ENCODE data around the gene ZNF710.

Gene ZNF710

DNA sequence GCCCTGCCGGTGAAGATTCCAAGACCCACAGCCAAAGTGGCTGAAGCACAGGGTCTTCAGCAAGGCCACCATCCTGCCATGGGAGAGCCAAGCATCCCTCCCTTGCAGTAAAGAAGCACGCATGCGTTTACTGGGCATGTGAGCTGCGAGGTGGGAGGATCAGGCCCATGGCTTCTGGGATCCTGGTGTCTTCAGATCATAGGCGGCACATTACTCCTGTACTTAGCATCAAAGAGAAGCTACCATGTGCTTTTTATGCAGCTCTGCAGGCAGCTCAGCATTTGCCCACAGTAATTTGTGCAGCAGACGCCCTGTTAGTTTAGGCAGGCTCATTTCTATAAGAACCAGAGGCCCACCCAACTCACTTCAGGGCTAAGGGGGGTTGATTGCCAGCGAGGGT, 55.4 kb downstream of the ZNF710 start:
- Mint-ChIP-seq H3K9me3 (no peaks in the 10 kb centered on the region), H3K27me3 (no peaks in the 10 kb centered on the region), H3K4me3 (no peak overlapping the region), H3K36me3 (ENCODE audit: low read depth) (peaks cover 56% of the 10 kb centered on the region), H3K4me1 (ENCODE audit: low read depth) (peaks cover 83% of the 10 kb centered on the region), H3K27ac (peak overlapping the region; percentile 93)
- intact Hi-C loops (cut with micrococcal nuclease), result no loop called here

DNA sequence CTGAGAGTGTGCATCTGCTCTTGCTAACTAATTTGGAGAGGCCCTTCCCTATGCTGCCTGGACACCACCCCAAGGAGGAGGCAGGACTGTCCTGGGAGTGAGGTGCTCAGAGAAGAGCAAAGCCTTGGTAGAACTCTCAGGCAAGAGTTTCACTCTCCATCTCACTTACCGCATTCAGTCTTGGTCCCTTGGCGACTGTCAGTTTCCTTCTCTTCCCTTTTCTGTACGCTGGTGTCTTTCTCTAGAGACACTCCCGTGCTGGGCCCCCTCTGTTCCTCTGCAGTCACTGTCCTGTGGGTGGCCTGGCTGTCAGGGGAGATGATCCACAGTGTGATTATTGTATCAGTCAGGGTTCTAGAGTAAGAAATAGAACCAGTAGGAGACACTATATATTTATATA, 57.2 kb downstream of the ZNF710 start:
- intact Hi-C loops (cut with micrococcal nuclease), result loop anchor here (2.0 kb wide), 1 partner anchor 24 kb away; no protein-coding TSS in a partner anchor
- Mint-ChIP-seq H3K27ac (peak overlapping the region; percentile 93), H3K27me3 (no peaks in the 10 kb centered on the region)

DNA sequence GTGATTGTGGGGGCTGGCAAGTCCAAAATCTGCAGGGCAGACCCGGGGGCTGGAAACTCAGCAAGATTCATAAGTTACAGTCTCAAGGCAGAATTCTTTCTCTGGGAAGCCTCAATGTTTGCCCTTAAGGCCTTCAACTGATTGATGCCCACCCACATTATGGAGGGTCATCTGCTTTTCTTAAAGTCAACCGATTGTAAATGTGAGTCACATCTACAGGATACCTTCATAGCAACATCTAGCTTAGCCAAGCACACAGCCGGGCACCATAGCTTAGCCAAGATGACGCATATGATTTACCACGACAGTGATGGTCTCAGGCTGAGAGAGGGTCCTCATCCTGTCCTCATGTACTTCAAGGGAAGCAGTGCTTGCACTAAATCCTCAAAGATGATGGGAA, 57.7 kb downstream of the ZNF710 start:
- Mint-ChIP-seq H3K27me3 (no peaks in the 10 kb centered on the region), H3K36me3 (ENCODE audit: low read depth) (peaks cover 47% of the 10 kb centered on the region), H3K4me3 (peak overlapping the region; percentile 28), H3K27ac (peak overlapping the region; percentile 93), H3K9me3 (no peaks in the 10 kb centered on the region), H3K4me1 (ENCODE audit: low read depth) (peaks cover 85% of the 10 kb centered on the region)
- intact Hi-C loops (cut with micrococcal nuclease), result loop anchor here (2.0 kb wide), 1 partner anchor 24 kb away; no protein-coding TSS in a partner anchor

More for the DNA sequence above, 57.2 kb downstream of the ZNF710 start:
- peaks cover 51% of the 10 kb centered on the region for H3K36me3 Mint-ChIP-seq (ENCODE audit: low read depth)
- H3K9me3 Mint-ChIP-seq, result no peaks in the 10 kb centered on the region
- H3K4me1 Mint-ChIP-seq (ENCODE audit: low read depth), result peaks cover 85% of the 10 kb centered on the region
- H3K4me3 Mint-ChIP-seq, result peak overlapping the region; percentile 55

DNA sequence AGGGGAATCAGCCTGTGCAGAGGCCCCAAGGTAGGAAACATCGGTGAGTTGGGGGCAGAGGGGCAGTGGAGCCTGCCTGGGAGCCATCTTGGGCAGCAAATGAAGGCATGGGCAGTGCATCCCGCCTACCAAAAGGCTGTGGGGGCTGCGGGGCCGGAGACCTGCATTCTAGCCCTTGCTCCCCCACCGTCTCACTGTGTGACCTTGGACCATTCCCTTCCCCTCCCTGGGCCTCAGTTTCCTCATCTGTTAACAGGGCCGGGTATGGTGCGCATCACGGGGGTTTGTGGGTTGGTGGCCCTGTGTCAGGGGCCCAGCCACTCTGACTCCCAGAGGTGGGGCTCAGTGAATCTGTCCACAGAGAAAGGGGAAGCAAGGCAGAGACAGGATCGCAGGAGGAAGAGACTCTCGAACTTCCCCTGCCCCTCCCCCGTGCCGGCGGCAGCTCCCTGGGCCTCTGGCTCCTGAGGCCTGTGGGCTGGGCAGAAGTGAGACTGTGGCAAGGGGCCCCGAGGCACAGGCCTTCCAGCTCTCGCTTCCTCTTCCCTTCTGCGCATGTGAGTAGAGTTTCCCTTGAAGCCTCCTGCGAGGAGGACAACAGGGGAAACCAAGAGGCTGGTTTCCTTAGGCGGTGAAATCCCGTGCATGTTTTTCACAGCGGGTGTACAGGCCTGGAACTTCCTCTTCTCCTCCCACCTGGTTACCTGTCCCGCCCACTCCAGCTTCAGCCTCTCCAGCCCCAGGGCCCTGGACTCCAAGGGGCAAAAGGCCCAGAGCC, 58.3 kb downstream of the ZNF710 start:
- intact Hi-C loops (cut with micrococcal nuclease), result loop anchor here (2.0 kb wide), 1 partner anchor 25 kb away; no protein-coding TSS in a partner anchor

DNA sequence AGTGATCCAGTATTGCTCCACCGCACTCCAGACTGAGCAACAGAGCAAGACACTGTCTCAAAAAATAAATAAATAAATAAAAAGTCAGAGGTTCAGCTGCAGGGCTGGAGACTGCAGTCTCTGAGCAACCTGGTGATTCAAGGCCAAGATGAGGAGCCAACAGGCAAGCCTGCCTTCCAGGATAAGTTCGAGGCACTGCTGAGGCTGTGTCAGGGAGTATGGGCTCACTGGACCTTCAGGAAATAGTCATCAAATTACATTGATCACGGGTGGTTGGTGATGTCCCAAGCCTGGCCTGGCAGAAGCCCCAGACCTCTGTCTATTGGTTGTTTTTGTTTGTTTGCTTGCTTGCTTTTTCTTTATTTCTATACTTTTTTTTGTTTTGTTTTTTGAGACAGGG, 59.7 kb downstream of the ZNF710 start:
- Mint-ChIP-seq H3K36me3 (ENCODE audit: low read depth) (peaks cover 39% of the 10 kb centered on the region), H3K4me3 (no peak overlapping the region), H3K4me1 (ENCODE audit: low read depth) (peaks cover 86% of the 10 kb centered on the region), H3K27ac (peak overlapping the region; percentile 93), H3K9me3 (no peaks in the 10 kb centered on the region), H3K27me3 (no peaks in the 10 kb centered on the region)
- intact Hi-C loops (cut with micrococcal nuclease), result no loop called here

More for the DNA sequence above, 58.3 kb downstream of the ZNF710 start:
- H3K9me3 Mint-ChIP-seq, result no peaks in the 10 kb centered on the region
- peaks cover 85% of the 10 kb centered on the region for H3K4me1 Mint-ChIP-seq (ENCODE audit: low read depth)
- H3K4me3 Mint-ChIP-seq, result peak overlapping the region; percentile 28
- no peaks in the 10 kb centered on the region for H3K27me3 Mint-ChIP-seq
- H3K27ac Mint-ChIP-seq, result peak overlapping the region; percentile 93
- peaks cover 41% of the 10 kb centered on the region for H3K36me3 Mint-ChIP-seq (ENCODE audit: low read depth)

DNA sequence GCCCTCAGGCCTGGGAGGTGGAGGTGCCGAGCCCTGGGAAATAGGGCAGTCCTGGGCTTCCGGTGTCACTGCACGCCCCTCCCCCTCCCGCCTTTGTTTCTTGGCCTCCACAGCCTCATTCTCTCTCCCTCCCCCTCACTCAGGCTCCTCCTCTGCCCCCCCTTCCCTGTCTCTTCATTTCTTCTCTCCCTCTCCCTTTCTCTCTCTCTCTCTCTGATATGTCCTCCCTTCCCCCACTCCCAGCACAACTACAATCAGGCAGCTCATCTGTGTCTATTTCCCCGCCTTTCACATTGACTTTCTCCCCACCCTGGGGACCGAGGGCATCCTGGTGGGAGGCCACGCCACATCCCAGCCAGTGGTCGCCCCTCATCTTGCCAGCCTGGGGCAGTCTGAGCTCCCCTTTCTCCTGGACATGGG, 60.9 kb downstream of the ZNF710 start:
- Mint-ChIP-seq H3K36me3 (ENCODE audit: low read depth) (peaks cover 35% of the 10 kb centered on the region), H3K4me1 (ENCODE audit: low read depth) (peaks cover 91% of the 10 kb centered on the region), H3K27me3 (no peaks in the 10 kb centered on the region), H3K9me3 (no peaks in the 10 kb centered on the region), H3K4me3 (no peak overlapping the region), H3K27ac (peak overlapping the region; percentile 93)
- intact Hi-C loops (cut with micrococcal nuclease), result no loop called here

DNA sequence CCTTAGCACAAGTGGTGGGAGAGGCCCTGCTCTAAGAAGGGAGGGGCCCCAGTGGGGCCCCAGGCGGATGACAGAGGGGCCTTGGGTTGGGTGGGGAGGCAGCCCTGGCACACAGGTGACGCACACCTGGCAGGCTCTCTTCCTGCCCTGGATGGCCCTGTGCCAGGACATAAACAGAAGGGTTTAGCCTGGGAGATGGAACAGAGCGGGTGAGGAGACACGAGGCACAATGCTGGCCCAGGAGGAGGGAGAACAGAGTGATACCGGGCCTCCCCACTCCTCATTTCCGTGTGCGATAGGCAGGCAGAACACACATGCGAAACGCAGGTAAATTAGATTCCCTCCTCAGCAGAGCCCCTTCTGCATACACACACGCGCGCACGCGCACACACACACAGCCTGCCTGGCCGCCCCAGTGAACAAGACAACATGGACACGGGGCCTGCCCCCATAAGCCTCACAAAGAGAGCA, 61.4 kb downstream of the ZNF710 start:
- Mint-ChIP-seq H3K27ac (peak overlapping the region; percentile 93), H3K4me3 (no peak overlapping the region), H3K4me1 (ENCODE audit: low read depth) (peaks cover 91% of the 10 kb centered on the region), H3K36me3 (ENCODE audit: low read depth) (peaks cover 36% of the 10 kb centered on the region), H3K9me3 (no peaks in the 10 kb centered on the region), H3K27me3 (no peaks in the 10 kb centered on the region)
- intact Hi-C loops (cut with micrococcal nuclease), result no loop called here

DNA sequence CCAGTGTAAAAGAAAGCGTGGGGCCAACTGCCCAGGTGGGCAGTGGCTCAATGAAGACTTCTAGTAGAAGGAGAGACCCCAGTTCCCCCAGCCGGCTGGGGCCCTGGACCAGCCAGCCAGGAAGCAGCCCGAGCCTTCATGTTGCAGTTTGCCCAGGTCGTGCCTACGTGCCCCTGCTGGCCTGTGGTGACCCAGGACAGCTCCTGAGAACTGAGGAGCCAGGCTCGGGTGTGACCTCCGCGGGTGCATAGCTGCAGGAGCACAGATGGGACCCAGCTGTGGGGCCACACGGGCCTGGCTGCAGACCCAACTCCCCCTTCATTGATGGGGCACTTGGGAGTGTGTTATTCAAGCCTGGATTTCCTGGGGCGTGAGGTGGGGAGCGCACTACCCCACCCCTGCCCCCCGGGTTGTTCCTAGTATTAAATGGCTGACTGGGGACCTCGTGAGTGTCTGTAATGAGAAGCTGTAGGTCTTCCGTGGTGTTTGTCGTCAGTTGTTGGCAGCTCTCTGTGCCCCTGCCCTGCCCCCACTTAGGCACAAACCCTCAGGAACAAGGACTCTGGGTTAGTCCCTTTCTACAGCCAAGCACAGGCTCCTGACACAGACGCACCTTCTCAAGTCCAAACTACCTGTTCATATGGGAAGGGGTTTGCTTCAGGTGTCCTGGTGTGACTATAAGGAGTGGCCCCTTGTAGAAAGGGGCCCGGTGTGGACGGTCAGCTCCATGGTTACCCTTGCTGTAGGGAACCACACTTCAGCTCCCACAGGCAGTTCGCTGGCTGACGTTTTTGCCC, 62.0 kb downstream of the ZNF710 start:
- intact Hi-C loops (cut with micrococcal nuclease), result no loop called here
- Mint-ChIP-seq H3K27me3 (no peaks in the 10 kb centered on the region), H3K36me3 (ENCODE audit: low read depth) (peaks cover 43% of the 10 kb centered on the region), H3K27ac (peak overlapping the region; percentile 93), H3K4me1 (ENCODE audit: low read depth) (peaks cover 87% of the 10 kb centered on the region), H3K9me3 (no peaks in the 10 kb centered on the region), H3K4me3 (peak overlapping the region; percentile 34)

DNA sequence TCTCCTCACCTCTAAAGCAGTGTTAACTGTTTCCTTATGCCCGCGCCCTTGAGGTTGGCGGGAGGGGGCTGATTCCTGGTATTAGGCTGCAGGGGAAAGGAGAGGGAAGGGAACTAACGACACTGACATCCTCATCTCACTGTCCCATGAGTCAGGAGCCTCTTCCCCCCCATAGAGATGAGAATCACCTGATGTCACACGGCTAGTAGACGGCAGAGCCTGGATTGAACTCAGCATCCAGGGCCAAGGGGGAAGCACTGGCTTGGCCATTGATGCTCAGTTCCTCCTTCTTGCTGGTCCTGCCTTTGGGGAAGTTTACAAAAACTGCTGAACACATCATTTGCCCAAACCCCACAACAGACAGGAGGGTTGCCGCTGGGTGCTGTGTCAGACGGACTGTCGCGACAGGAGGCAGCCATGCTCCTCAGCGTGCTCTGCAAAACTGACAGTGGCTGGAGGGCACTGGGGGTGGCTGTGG, 62.7 kb downstream of the ZNF710 start:
- H3K4me1 Mint-ChIP-seq (ENCODE audit: low read depth), result peaks cover 86% of the 10 kb centered on the region

DNA sequence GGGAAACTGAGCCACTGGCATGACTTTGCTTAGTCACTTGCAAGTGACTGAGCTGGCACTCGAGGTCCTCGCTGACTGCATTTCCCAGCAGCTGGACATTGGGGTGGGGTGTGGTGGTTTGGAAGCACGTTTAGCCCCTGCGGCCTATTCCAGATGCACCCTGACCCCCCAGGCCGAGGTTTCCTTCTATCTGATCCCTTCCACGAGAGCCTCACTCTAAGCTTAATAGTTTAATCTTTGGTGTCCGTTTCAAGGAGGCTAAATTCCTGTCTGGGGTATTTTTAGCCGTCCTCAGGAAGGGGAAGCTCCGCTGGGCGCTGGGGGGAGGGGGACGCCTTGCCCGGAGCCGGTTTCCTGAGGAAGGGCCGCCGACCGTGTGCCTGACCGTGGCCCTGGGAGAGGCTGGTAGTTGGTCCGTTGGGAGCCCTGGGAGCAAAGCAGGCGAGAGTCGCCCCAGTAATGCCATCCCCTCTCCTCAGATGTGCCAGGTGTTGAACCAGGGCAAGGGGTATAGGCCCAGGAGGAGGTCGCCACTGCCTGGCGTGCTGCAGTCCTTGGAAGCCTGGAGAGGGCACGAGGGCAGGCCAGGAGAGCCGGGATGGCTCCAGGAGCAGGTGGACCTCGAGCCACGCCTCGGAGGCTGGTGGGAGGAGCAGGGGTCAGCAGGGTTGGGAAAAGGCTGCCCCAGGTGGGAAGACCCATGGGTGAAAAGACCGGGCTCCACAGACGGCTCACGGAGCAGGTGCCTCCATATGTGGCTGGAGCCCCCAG, 64.0 kb downstream of the ZNF710 start:
- peaks cover 86% of the 10 kb centered on the region for H3K4me1 Mint-ChIP-seq (ENCODE audit: low read depth)

More for the DNA sequence above, 62.7 kb downstream of the ZNF710 start:
- H3K4me3 Mint-ChIP-seq, result peak overlapping the region; percentile 34
- no peaks in the 10 kb centered on the region for H3K27me3 Mint-ChIP-seq
- H3K27ac Mint-ChIP-seq, result peak overlapping the region; percentile 93
- H3K9me3 Mint-ChIP-seq, result no peaks in the 10 kb centered on the region
- H3K36me3 Mint-ChIP-seq (ENCODE audit: low read depth), result peaks cover 49% of the 10 kb centered on the region
- intact Hi-C loops (cut with micrococcal nuclease), result no loop called here

DNA sequence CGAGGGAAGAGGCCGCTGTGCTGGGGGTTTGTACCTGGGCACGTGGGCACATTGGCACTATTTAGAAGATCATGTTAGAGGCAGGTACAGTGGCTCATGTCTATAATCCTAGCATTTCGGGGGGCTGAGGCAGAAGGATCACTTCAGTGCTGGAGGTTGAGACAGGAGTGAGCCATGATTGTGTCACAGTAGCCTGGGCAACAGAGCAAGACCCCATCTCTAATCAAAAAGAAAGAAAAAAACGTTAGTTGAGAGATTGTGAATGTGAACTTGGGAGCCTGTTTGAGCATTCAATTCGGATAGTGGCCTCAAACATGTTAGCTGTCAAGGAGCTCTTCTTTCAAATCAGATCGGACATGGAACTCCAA, 64.5 kb downstream of the ZNF710 start:
- Mint-ChIP-seq H3K36me3 (ENCODE audit: low read depth) (peaks cover 66% of the 10 kb centered on the region), H3K4me3 (peak overlapping the region; percentile 60), H3K4me1 (ENCODE audit: low read depth) (peaks cover 88% of the 10 kb centered on the region), H3K9me3 (no peaks in the 10 kb centered on the region), H3K27me3 (no peaks in the 10 kb centered on the region), H3K27ac (peak overlapping the region; percentile 93)
- intact Hi-C loops (cut with micrococcal nuclease), result no loop called here

More for the DNA sequence above, 64.0 kb downstream of the ZNF710 start:
- H3K36me3 Mint-ChIP-seq (ENCODE audit: low read depth), result peaks cover 62% of the 10 kb centered on the region
- H3K27ac Mint-ChIP-seq, result peak overlapping the region; percentile 93
- H3K27me3 Mint-ChIP-seq, result no peaks in the 10 kb centered on the region
- H3K9me3 Mint-ChIP-seq, result no peaks in the 10 kb centered on the region
- peak overlapping the region; percentile 60 for H3K4me3 Mint-ChIP-seq
- intact Hi-C loops (cut with micrococcal nuclease), result no loop called here

DNA sequence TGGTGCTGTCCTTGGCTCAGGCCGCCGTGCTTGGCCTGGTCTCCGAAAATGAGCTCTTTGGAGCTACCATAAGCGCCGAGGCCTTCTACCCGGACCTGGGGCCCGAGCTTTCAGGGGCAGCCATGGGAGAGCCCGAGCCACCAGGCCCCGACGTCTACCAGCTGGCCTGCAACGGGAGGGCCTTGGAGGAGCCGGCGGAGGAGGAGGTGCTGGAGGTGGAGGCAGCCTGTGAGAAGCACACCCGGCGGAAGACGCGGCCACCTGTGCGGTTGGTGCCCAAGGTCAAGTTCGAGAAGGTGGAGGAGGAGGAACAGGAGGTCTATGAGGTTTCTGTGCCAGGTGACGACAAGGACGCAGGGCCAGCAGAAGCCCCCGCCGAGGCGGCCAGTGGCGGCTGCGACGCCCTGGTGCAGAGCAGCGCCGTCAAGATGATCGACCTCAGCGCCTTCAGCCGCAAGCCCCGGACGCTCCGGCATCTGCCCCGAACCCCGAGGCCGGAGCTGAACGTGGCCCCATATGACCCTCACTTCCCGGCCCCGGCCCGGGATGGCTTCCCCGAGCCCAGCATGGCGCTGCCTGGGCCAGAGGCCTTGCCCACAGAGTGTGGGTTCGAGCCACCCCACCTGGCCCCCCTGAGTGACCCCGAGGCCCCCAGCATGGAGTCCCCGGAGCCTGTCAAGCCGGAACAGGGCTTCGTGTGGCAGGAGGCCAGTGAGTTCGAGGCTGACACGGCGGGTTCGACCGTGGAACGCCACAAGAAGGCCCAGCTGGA, 66.2 kb downstream of the ZNF710 start:
- Mint-ChIP-seq H3K27ac (peak overlapping the region; percentile 80), H3K4me1 (ENCODE audit: low read depth) (peaks cover 78% of the 10 kb centered on the region), H3K27me3 (no peaks in the 10 kb centered on the region), H3K4me3 (no peak overlapping the region), H3K36me3 (ENCODE audit: low read depth) (peaks cover 65% of the 10 kb centered on the region), H3K9me3 (no peaks in the 10 kb centered on the region)
- intact Hi-C loops (cut with micrococcal nuclease), result no loop called here
